Measurements from ENCODE around the gene RCSD1.

DNA sequence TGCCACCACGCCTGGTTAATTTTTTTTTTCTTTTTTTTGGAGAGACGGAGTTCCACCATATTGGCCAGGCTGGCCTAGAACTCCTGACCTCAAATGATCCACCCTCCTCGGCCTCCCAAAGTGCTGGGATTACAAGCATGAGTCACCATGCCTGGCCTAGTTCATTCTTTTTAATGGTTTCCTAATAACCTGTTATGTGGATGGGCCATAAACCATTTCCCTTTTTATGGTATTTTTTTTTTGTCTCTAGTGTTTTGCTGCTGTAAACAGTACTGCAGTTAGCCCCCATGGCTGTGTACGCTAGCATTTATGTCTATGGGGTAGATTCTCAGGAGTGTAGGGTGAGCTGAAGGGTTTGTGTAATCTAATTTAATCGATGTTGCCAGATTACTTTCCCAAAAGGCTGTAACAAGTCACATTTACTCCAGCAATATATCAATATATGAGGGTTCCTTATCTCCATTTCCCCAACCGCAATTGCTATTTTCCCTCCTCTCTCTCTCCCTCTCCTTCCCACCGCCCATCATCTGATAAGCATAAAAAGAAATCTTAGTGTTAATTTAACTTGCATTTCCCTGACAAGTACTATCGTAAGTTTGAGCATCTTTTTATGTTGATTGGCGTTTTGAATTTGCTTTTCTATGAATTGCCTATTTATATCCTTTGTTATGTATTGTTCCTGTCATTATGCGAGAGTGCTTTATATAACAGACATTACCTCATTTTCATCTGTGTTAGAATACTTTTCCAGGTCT lies 28.7 kb downstream of the RCSD1 start:
- TF ChIP-seq CTCF (IDR thresholded peaks at IDR 0.05; ENCODE audit: low read depth, low read length) (no peak), MYC (IDR thresholded peaks at IDR 0.05; ENCODE audit: low read depth, low read length) (no peak), POLR2A (IDR thresholded peaks at IDR 0.05; ENCODE audit: extremely low read depth, insufficient read length) (no peak)

Measured in NB4 (cell line).